Panc1 (cell line): Measurements from ENCODE around the gene PTGDR2. TPM values are rescaled to one million over a fixed set of nuclear protein-coding genes. Genes with fewer than 3 reads are reported as not detected.

Experiments
- ATAC-seq: fragments of 200-7000 bp; cut with Tn5 transposase; 2 replicates; pipeline ENCODE4 v1.9.1; 2020; ENCODE audit warnings: mild to moderate bottlenecking, moderate library complexity
- BruUV-seq: library from RNA; stranded (reverse); fragments of 400-500 nt; replicated peaks from 2 replicates; lab custom pipeline; 2021; lab: Mats Ljungman, UMichigan
- CTCF ChIA-PET: fragments of 300-600 bp; sonication (Branson Sonifier 250); formaldehyde crosslinking; loops from one replicate; lab custom pipeline; 2022; ENCODE audit warnings: antibody characterized with exemption; lab: Charles Lee
- POLR2A ChIA-PET: fragments of 300-600 bp; sonication (Branson Sonifier 250); formaldehyde crosslinking; loops from one replicate; lab custom pipeline; 2022; ENCODE audit warnings: antibody characterized with exemption; lab: Charles Lee
- DNase-seq: peaks from one replicate; pipeline ENCODE4 v3.0.0-alpha.2; 2010; ENCODE audit warnings: low read depth, low spot score
- H3K27ac ChIP-seq: 2 replicates; pipeline ENCODE4 v1.5.1; 2011; ENCODE audit warnings: mild to moderate bottlenecking, low read length, inconsistent platforms
- H3K27me3 ChIP-seq: fragments of 200-500 bp; sonication (Bioruptor generic); 2 replicates; pipeline ENCODE4 v1.6.0; 2014; ENCODE audit warnings: low read length, inconsistent platforms; ENCODE audit not compliant: control insufficient read depth, insufficient read depth
- H3K36me3 ChIP-seq: fragments of 200-500 bp; sonication (Bioruptor generic); 2 replicates; pipeline ENCODE4 v1.5.1; 2014; ENCODE audit warnings: inconsistent platforms, mild to moderate bottlenecking, low read length, moderate library complexity; ENCODE audit not compliant: control insufficient read depth, insufficient read depth
- H3K4me1 ChIP-seq: 2 replicates; pipeline ENCODE4 v1.5.1; 2011; ENCODE audit warnings: inconsistent platforms, mild to moderate bottlenecking, low read length, moderate library complexity; ENCODE audit not compliant: control insufficient read depth, insufficient read depth
- H3K4me3 ChIP-seq, 2 experiments: 2 replicates each; pipeline ENCODE4 v1.5.1; 2011 to 2012; ENCODE audit warnings: low read depth in 2 of 2, low read length in 2 of 2, mild to moderate bottlenecking in 2 of 2, inconsistent platforms in 1 of 2, moderate library complexity in 1 of 2
- H3K9me3 ChIP-seq: fragments of 200-500 bp; sonication (Bioruptor generic); 2 replicates; pipeline ENCODE4 v1.5.1; 2014; ENCODE audit warnings: low read depth, mild to moderate bottlenecking, inconsistent platforms, low read length, moderate library complexity; ENCODE audit not compliant: control insufficient read depth, insufficient read depth
- POLR2AphosphoS5 ChIP-seq: IDR thresholded peaks from 2 replicates; pipeline ENCODE4 v1.6.1; 2012; ENCODE audit warnings: mild to moderate bottlenecking, low read depth, low read length, moderate library complexity
- SIN3A ChIP-seq: IDR thresholded peaks from 2 replicates; pipeline ENCODE4 v1.6.1; 2012; ENCODE audit warnings: low read depth, mild to moderate bottlenecking, low read length, moderate library complexity, borderline replicate concordance; ENCODE audit not compliant: insufficient read depth
- TCF7L2 ChIP-seq: IDR thresholded peaks from 2 replicates; pipeline ENCODE4 v1.6.1; 2011; ENCODE audit warnings: mild to moderate bottlenecking, low read depth, low read length, inconsistent platforms
- in situ Hi-C: cut with HindIII; loops from 2 replicates; pipeline ENCODE4 v1.10.0; 2016; ENCODE audit warnings: low sequenced_read_pairs, low pct_unique_long_range_greater_than_20kb
- intact Hi-C: fragments of 100-400 bp; cut with micrococcal nuclease; formaldehyde crosslinking; loops from one replicate; pipeline ENCODE4 v1.10.0; 2022; ENCODE audit not compliant: unreplicated experiment
- total RNA-seq: library from RNA; stranded (reverse); gene quantifications from one replicate; pipeline ENCODE4 v1.2.1, GENCODE V29; 2021; ENCODE audit not compliant: unreplicated experiment
- TF ChIP-seq, protein P1 (sequence below), 2 experiments: IDR thresholded peaks; 2 replicates each; pipeline ENCODE4 v1.6.1; 2011 to 2012; ENCODE audit warnings: low read depth in 2 of 2, control low read depth in 1 of 2, low read length in 1 of 2, mild to moderate bottlenecking in 1 of 2, moderate library complexity in 1 of 2; ENCODE audit not compliant: insufficient read depth in 1 of 2
- TF ChIP-seq, protein P2 (sequence below): fragments of 450-650 bp; IDR thresholded peaks from 2 replicates; pipeline ENCODE4 v1.5.1; 2017; ENCODE audit warnings: mild to moderate bottlenecking

The PTGDR2 gene
- total RNA-seq, 1 experiment from 2014 or later, result not detected

DNA sequence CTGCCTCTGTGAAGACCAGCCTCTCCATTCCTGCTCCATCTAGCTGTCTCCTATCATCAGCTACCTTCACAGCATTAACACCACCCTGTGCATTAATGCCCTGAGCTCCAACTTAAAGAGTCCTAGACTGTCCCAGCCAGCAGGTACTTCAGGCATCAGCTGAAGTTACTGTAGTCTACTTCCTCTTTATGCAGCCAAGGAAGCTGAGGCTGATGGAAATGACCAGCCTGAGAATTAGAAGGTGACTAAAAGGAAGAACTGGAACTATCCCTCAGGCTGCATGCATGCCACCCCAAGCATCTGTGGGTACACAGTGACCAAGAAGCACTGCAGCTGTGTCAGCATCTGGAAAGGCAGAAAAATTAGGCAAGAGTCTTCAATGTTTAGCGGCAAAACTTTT, 42.4 kb downstream of the PTGDR2 start:
- DNase-seq (no peak), ATAC-seq (no peak; the same call in 1 of the 2 replicates)
- H3K4me3 ChIP-seq, result no peak overlapping the region
- no peaks in the 10 kb centered on the region for H3K4me1 ChIP-seq
- TF ChIP-seq, protein P1, sequence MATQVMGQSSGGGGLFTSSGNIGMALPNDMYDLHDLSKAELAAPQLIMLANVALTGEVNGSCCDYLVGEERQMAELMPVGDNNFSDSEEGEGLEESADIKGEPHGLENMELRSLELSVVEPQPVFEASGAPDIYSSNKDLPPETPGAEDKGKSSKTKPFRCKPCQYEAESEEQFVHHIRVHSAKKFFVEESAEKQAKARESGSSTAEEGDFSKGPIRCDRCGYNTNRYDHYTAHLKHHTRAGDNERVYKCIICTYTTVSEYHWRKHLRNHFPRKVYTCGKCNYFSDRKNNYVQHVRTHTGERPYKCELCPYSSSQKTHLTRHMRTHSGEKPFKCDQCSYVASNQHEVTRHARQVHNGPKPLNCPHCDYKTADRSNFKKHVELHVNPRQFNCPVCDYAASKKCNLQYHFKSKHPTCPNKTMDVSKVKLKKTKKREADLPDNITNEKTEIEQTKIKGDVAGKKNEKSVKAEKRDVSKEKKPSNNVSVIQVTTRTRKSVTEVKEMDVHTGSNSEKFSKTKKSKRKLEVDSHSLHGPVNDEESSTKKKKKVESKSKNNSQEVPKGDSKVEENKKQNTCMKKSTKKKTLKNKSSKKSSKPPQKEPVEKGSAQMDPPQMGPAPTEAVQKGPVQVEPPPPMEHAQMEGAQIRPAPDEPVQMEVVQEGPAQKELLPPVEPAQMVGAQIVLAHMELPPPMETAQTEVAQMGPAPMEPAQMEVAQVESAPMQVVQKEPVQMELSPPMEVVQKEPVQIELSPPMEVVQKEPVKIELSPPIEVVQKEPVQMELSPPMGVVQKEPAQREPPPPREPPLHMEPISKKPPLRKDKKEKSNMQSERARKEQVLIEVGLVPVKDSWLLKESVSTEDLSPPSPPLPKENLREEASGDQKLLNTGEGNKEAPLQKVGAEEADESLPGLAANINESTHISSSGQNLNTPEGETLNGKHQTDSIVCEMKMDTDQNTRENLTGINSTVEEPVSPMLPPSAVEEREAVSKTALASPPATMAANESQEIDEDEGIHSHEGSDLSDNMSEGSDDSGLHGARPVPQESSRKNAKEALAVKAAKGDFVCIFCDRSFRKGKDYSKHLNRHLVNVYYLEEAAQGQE (IDR thresholded peaks at IDR 0.05; ENCODE audit: insufficient read depth in 1 of 2, low read depth in 2 of 2, low read length in 1 of 2), result no peak
- TF ChIP-seq SIN3A, result no peak
- TF ChIP-seq, protein P2, sequence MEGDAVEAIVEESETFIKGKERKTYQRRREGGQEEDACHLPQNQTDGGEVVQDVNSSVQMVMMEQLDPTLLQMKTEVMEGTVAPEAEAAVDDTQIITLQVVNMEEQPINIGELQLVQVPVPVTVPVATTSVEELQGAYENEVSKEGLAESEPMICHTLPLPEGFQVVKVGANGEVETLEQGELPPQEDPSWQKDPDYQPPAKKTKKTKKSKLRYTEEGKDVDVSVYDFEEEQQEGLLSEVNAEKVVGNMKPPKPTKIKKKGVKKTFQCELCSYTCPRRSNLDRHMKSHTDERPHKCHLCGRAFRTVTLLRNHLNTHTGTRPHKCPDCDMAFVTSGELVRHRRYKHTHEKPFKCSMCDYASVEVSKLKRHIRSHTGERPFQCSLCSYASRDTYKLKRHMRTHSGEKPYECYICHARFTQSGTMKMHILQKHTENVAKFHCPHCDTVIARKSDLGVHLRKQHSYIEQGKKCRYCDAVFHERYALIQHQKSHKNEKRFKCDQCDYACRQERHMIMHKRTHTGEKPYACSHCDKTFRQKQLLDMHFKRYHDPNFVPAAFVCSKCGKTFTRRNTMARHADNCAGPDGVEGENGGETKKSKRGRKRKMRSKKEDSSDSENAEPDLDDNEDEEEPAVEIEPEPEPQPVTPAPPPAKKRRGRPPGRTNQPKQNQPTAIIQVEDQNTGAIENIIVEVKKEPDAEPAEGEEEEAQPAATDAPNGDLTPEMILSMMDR, result no peak
- no TSS peak for BruUV-seq
- no peaks in the 10 kb centered on the region for H3K9me3 ChIP-seq
- intact Hi-C loops, result no loop called here
- no peak overlapping the region for H3K27ac ChIP-seq
- in situ Hi-C loops, result no loop called here
- ChIA-PET CTCF (no interaction called here), POLR2A (no interaction called here)
- H3K27me3 ChIP-seq, result no peaks in the 10 kb centered on the region
- no peaks in the 10 kb centered on the region for H3K36me3 ChIP-seq

DNA sequence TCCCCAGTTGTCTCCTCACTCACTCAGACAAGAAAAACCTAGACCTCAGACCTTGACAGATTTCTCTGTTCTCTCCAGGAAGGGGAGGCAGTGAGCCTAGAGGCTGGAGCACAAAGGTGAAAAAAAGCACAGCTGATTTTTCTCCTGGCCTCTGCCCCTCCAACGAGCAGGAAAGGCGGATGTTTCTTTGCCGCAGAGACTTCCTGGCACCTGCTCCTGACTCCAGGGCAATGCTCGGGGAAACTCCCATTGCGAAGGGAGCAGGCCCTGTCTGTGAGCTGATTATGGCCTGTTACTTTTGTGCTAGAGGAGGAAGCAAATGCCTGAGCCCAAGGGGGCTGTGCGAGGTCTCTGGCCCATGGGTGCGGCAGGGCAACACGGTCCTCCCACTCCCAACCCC, 45.2 kb downstream of the PTGDR2 start:
- Histone ChIP-seq H3K4me3 (no peak overlapping the region), H3K9me3 (no peaks in the 10 kb centered on the region), H3K36me3 (no peaks in the 10 kb centered on the region), H3K27ac (no peak overlapping the region), H3K4me1 (no peaks in the 10 kb centered on the region), H3K27me3 (no peaks in the 10 kb centered on the region)
- intact Hi-C loops (no loop called here), in situ Hi-C loops (no loop called here)
- no peak for ATAC-seq
- ChIA-PET POLR2A (no interaction called here), CTCF (no interaction called here)
- DNase-seq, result no peak
- TF ChIP-seq, protein P2, result no peak
- TF ChIP-seq SIN3A, result no peak
- TF ChIP-seq TCF7L2, result no peak
- TF ChIP-seq, protein P1 (IDR thresholded peaks at IDR 0.05; ENCODE audit: insufficient read depth in 1 of 2, low read depth in 2 of 2, low read length in 1 of 2), result no peak
- TF ChIP-seq POLR2AphosphoS5, result no peak
- BruUV-seq, result no TSS peak
